ENCODE results near the gene GET4.
"Not testable (repeated sequence)": the region's sequence is repeated elsewhere in the genome, so short reads cannot be mapped to it uniquely, and the experiment has no call there.

GET4 gene

DNA sequence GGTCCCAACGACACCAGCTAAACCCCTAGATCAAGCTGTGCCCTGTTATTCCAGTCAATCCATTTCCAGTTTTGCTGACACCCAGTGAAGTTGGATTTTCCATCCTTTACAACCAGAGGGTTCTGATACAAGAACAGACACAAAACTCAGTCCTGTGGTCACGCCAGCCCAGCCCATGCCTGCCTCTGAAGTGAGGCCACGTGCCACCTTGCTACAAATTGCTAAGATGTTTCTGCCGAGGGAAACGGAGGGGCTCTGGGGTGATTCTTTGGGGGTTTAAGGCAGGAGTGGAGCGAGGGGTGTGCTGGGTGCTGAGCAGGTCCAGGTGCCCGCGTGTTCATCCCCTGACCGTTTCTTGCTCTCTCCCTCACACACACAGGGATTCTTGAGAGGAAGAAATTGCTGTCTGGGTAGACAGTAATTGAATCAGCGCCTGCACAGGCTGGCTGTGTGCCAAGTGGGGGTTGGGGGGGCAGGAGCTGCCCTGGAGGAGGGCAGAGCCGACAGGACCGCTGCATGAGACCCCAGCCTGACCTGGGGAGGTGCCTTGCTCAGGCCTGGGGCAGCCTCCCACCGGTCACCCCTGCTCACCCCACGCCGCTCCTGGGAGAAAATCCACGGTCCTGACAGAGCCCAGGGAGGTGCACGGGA is 40.1 kb downstream of the GET4 start:
- no peak for DNase-seq

DNA sequence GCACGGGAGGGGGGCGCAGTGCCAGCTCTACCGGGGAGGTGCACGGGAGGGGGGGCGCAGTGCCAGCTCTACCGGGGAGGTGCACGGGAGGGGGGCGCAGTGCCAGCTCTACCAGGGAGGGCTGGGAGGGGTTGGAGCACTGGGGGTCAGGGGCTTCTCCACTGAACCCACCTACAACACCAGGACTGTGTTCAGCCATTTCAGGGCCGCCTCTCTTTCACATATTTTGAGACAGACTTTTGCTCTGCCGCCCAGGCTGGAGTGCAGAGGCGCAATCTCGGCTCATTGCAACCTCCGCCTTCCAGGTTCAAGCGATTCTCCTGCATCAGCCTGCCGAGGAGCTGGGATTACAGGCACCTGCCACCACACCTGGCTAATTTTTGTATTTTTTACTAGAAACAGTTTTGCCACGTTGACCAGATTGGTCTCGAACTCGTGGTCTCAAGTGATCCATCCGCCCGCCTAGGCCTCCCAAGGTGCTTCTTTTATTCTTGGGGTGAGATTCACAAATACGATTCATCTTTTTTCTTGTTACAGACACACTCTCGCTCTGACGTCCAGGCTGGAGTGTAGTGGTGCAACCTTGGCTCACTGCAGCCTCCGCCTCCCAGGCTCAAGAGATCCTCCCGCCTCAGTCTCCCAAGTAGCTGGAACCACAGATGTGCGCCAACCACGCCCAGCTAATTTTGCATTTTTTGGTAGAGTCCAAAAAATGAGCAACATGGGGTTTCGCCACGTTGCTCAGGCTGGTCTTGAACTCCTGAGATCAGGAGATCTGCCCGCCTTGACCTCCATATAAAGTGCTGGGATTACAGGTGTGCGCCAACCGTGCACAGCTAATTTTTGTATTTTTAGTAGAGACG is 41.1 kb downstream of the GET4 start:
- DNase-seq: no peak

GRCh38 chr7:918118-918425 is 41.7 kb downstream of the GET4 start:
- DNase-seq: no peak

DNA sequence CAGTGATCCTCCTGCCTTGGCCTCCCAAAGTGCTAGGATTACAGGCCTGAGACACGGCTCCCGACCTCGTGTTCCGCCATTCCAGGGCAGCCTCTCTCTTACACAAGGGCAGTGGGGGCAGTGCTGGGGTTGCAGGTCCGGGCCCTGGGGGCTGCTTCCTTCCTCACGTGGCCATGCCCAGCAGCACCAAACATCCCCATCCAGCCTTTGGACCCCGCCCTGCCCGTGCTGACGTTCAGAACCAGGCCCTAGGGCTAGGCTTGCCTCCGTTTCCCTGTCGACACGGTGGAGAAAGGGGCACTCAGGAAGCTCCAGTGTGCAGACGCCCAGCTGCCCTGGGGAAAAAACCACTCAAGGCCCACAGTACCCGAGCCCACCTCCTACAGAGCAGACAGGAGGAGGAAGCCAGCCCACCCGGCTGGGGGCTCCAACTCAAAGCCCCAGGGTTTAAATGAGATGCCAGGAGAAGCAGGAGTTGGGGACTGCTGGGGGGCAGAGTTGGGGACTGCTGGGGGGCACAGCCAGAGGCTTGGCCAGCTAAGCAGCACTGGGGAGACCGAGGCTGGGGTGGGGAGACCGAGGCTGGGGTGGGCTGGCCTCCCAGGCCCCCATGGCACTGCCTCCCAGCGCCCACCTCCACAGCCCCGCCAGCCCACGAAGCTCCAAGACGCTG is 42.2 kb downstream of the GET4 start:
- no peak for DNase-seq

DNA sequence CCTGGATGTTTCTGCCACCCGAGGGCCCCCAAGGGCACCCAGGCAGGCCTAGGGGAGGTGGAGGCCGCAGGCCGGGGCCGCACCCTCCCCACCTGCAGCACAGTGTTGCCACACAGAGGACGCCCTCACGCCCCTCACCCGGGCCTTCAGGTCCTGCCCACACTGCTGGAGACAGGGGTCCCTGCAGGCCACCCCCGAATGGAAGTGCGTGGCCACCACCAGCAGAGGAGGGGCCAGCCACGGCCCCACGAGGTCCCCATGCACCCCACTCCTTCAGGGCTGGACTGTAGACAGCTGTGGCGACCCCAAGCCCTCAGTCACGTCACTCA is 42.7 kb downstream of the GET4 start:
- DNase-seq: no peak

GRCh38 chr7:919924-920341 is 43.6 kb downstream of the GET4 start:
- DNase-seq: no peak

- DNase-seq: no peak
Observed at GRCh38 chr7:920351-921070, 44.2 kb downstream of the GET4 start.

GRCh38 chr7:921071-921461 is 44.7 kb downstream of the GET4 start:
- DNase-seq: no peak

DNA sequence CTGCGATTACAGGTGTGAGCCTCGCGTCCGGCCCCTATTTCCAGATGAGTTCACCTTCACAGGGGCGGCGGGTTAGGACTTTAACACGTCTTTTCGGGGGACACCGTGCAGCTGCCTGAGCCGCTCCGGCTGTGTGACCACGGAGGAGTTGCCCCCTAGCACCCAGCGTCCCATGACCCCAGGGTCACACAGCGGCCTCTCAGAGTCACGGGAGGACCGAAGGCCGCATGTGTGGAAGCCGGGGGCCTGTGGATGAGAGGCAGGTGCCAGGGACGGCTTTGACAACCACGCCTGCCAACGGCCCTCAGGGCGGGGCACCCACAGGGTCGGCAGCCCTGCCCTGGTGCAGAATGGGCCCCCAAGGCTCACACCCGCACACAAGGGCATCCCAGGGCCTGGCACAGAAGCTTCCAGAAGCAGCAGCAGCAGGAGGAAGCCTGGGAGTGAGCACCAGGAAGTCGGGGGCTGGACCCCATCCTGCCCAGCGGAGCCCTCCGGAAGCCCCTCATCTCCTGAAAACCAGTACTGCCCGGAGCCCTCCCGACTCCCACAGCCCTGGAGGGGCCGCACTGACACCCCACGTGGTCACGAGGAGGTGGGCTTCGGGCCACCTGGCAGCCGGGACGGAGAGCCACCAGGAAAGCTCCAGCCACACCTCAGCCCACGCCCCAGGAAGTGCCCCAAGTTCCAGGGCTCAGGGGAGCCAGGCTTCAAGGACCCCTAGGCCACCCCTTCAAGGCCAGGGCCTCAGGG is 45.4 kb downstream of the GET4 start:
- DNase-seq: no peak

DNA sequence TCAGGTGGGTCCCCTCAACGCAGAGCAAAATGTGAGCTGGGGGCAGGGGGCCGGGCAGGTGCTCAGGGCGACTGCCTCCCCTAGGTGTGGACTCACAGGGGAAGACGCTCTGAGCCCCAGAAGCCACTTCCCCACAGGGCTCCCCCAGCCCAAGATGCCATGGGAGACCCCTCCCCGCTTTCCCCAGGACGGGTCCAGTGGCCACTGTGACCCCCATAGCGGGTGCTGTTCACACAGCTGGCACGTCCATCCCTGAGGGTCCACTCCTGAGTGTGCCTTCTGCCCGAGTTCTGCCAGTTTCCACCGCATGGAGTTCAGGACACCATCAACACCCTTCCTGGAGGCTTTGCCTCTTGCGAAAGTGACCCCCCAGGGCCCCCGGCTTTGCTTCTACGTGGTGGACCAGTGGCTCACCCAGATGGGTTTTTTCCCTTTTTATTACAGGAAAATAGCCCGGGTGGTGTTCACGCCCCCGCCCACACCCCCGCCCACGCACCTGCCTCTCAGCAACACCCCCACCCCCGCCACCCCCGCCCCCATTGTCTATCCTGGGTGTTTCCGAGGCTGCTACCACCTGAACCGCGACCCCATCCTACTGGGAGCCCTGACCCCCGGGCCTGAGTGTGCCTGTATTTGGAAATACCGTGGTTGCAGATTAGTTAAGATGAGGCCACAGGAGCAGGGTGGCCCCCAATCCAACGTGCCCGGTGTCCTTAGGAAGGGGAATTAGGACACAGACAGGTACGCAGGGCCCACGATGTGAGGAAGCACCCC is 46.2 kb downstream of the GET4 start:
- DNase-seq: no peak

- peak; percentile 82 for DNase-seq
Observed at GRCh38 chr7:923108-924041, 47.0 kb downstream of the GET4 start.

DNA sequence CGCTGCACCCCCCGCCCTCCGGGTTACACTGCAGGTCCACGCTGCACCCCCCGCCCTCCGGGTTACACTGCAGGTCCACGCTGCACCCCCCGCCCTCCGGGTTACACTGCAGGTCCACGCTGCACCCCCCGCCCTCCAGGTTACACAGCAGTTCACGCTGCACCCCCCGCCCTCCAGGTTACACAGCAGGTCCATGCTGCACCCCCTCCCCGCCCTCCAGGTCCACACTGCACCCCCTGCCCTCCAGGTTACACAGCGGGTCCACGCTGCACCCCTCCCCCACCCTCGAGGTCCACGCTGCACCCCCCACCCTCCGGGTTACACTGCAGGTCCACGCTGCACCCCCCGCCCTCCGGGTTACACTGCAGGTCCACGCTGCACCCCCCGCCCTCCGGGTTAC is 47.7 kb downstream of the GET4 start:
- not testable (repeated sequence) for DNase-seq

DNA sequence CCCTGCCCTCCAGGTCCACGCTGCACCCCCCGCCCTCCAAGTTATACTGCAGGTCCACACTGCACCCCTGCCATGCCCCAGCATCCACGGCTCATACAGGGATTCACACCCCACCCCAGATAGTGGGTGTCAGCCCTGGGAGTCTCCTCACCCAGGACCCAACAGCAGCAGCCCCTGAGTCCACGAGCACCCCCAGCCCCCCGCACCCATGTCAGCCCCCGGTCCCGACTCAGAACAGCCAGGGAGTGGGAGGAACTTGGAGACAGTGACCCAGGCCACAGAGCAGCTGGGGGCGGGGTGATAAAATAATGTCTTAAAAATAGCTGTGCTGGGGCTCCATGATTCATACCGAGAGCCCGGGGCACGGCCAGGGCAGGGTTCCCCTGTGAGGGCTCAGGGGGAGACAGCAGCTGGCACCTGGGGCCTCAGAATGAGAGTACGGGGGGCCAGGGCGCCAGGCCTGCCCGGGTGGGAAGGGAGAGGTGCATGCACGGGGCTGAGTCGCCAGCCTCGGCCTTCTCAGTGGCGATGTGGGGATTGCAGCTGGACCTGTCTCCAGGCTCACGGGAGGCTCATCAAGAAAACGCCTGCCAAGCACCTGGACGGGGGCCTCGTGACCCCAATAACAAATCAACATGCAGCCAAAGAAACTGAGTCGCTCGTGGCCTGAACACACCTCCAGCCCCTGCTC is 48.3 kb downstream of the GET4 start:
- DNase-seq: no peak

GRCh38 chr7:925601-926000 is 49.2 kb downstream of the GET4 start:
- no peak for DNase-seq

GRCh38 chr7:926061-927030 is 50.0 kb downstream of the GET4 start:
- no peak for DNase-seq

GRCh38 chr7:927031-927671 is 50.8 kb downstream of the GET4 start:
- no peak for DNase-seq

DNA sequence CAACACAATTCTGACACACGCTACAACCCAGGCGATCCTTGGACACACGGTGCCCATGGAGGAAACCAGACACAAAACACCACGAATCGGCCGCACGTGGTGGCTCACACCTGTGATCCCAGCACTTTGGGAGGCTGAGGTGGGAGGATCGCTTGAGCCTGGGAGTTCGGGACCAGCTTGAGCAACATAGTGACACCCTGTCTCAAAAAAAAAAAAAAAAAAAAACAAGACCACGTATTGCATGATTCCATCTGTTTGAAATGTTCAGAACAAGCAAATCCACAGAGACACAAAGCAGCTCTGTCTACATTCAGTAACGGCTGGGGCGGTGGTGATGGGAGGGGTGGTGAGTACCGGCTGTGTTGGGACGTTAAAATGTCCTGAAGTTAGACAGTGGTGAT is 53.0 kb downstream of the GET4 start:
- no peak for DNase-seq

DNA sequence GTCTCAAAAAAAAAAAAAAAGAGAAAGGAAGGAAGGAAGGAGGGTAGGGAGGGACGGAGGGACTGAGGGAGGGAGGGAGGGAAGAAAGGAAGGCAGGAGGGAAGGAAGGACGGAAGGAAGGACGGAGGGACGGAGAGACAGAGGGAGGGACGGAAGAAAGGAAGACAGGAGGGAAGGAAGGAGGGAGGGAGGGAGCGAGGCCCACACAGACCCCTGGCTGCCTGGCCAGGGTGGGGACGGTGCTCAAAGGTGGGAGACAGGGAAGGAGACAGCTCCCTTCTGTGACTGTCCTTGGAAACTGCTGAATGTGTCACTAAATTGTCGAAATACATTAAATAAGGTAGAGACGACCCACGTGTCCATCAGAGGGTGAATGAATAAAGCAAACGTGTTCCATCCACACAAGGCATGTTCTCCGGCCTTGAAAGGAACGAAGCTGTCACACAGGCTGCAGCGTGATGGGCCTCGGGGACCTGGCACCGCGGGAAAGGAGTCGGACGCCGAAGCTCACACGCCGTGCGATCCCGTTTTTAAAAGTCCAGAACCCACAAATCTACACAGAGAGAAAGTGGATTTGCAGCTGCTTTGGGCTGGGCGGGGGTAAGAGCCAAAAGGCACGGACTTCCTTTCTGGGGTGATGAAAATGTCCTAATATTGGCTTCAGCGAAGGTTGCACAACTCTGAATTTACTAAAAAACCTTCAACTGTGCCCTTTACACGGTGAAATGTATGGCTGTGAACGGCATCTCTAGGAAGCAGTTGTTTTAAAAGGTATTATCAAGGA is 54.8 kb downstream of the GET4 start:
- no peak for DNase-seq

Data from femur (tissue), 1 donor.